Smooth muscle cell (in vitro differentiated cells): ENCODE data around the gene C17orf67. TPM values are rescaled to one million over a fixed set of nuclear protein-coding genes. Genes with fewer than 3 reads are reported as not detected.

Source experiments
- DNase-seq: peaks from one replicate; lab custom pipeline; 2025; ENCODE audit not compliant: unreplicated experiment; lab: John Stamatoyannopoulos, UW
- H2AFZ ChIP-seq: fragments of 200-600 bp; sonication (generic); 2 replicates; pipeline ENCODE4 v1.6.0; 2016; ENCODE audit warnings: antibody characterized with exemption, low read depth, mild to moderate bottlenecking
- H3F3A ChIP-seq: fragments of 200-600 bp; sonication (generic); 2 replicates; pipeline ENCODE4 v1.6.0; 2017; ENCODE audit warnings: antibody characterized with exemption, low read depth
- H3K27ac ChIP-seq: fragments of 200-600 bp; sonication (generic); 2 replicates; pipeline ENCODE4 v1.5.1; 2016; ENCODE audit warnings: low read depth, mild to moderate bottlenecking
- H3K27me3 ChIP-seq: fragments of 200-600 bp; sonication (generic); 2 replicates; pipeline ENCODE4 v1.6.1; 2016; ENCODE audit warnings: low read depth, mild to moderate bottlenecking
- H3K36me3 ChIP-seq: fragments of 200-600 bp; sonication (generic); 2 replicates; pipeline ENCODE4 v1.5.1; 2016; ENCODE audit warnings: low read depth
- H3K4me1 ChIP-seq: fragments of 200-600 bp; sonication (generic); 2 replicates; pipeline ENCODE4 v1.5.1; 2016; ENCODE audit warnings: low read depth
- H3K4me2 ChIP-seq: fragments of 200-600 bp; sonication (generic); 2 replicates; pipeline ENCODE4 v1.6.0; 2016; ENCODE audit warnings: mild to moderate bottlenecking
- H3K4me3 ChIP-seq: fragments of 200-600 bp; sonication (generic); 2 replicates; pipeline ENCODE4 v1.5.1; 2016; ENCODE audit warnings: mild to moderate bottlenecking
- H3K79me2 ChIP-seq: fragments of 200-600 bp; sonication (generic); 2 replicates; pipeline ENCODE4 v1.6.0; 2016; ENCODE audit warnings: low read depth, mild to moderate bottlenecking
- H3K9ac ChIP-seq: fragments of 200-600 bp; sonication (generic); 2 replicates; pipeline ENCODE4 v1.6.0; 2016; ENCODE audit warnings: low read depth
- H3K9me3 ChIP-seq: fragments of 200-600 bp; sonication (generic); replicated peaks from 2 replicates; pipeline ENCODE4 v1.5.1; 2016; ENCODE audit warnings: low read depth
- H4K20me1 ChIP-seq: fragments of 200-600 bp; sonication (generic); 2 replicates; pipeline ENCODE4 v1.6.0; 2016; ENCODE audit warnings: low read depth
- WGBS: methylation state at CpG from one replicate; pipeline ENCODE4 v1.1.7; 2016; ENCODE audit warnings: low lambda C conversion rate; 5-methylcytosine and 5-hydroxymethylcytosine counted together
- polyA plus RNA-seq: library from polyadenylated mRNA; unstranded; fragments of >200 nt; fragmentation: Nextera tagmentation; extraction: Ambion mirVana; gene quantifications from 2 replicates; pipeline ENCODE4 v1.2.1, GENCODE V29; 2016
- total RNA-seq: library from RNA; depleted of rRNA; stranded (reverse); fragments of >200 nt; gene quantifications from 2 replicates; pipeline ENCODE4 v1.2.3, GENCODE V29; 2014
- TF ChIP-seq, protein P1 (sequence below): fragments of 200-600 bp; sonication (generic); IDR thresholded peaks from 2 replicates; pipeline ENCODE4 v1.5.1; 2017; ENCODE audit warnings: borderline replicate concordance, mild to moderate bottlenecking, antibody characterized with exemption; ENCODE audit not compliant: insufficient read depth, poor library complexity, severe bottlenecking

The C17orf67 gene
- total and polyA plus RNA-seq, 2 experiments from 2014 or later = 0.47 TPM; not detected in 1

GRCh38 chr17:56809106-56809819 is 24.5 kb downstream of the C17orf67 start:
- Histone ChIP-seq H3K27ac (no peak overlapping the region), H3K4me3 (no peak overlapping the region), H3K9ac (no peak overlapping the region), H3K36me3 (no peaks in the 10 kb centered on the region), H3K27me3 (no peaks in the 10 kb centered on the region), H3K4me2 (no peak overlapping the region), H3F3A (no peaks in the 10 kb centered on the region), H2AFZ (no peak overlapping the region), H3K79me2 (no peaks in the 10 kb centered on the region), H3K4me1 (no peaks in the 10 kb centered on the region), H3K9me3 (no peaks in the 10 kb centered on the region), H4K20me1 (no peaks in the 10 kb centered on the region)
- 95% methylated on average over 7 of the region's 9 CpGs for WGBS
- TF ChIP-seq, protein P1, sequence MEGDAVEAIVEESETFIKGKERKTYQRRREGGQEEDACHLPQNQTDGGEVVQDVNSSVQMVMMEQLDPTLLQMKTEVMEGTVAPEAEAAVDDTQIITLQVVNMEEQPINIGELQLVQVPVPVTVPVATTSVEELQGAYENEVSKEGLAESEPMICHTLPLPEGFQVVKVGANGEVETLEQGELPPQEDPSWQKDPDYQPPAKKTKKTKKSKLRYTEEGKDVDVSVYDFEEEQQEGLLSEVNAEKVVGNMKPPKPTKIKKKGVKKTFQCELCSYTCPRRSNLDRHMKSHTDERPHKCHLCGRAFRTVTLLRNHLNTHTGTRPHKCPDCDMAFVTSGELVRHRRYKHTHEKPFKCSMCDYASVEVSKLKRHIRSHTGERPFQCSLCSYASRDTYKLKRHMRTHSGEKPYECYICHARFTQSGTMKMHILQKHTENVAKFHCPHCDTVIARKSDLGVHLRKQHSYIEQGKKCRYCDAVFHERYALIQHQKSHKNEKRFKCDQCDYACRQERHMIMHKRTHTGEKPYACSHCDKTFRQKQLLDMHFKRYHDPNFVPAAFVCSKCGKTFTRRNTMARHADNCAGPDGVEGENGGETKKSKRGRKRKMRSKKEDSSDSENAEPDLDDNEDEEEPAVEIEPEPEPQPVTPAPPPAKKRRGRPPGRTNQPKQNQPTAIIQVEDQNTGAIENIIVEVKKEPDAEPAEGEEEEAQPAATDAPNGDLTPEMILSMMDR = no peak
- no peak for DNase-seq

- H3F3A ChIP-seq = no peaks in the 10 kb centered on the region
- WGBS = 89% methylated on average over 3 of the region's 3 CpGs
- no peaks in the 10 kb centered on the region for H3K4me1 ChIP-seq
- H3K36me3 ChIP-seq = no peaks in the 10 kb centered on the region
- DNase-seq = no peak
- no peak overlapping the region for H3K9ac ChIP-seq
- H3K4me2 ChIP-seq = no peak overlapping the region
- no peaks in the 10 kb centered on the region for H3K27me3 ChIP-seq
- H2AFZ ChIP-seq = no peak overlapping the region
- TF ChIP-seq, protein P1 = no peak
- no peak overlapping the region for H3K27ac ChIP-seq
- no peaks in the 10 kb centered on the region for H4K20me1 ChIP-seq
- H3K79me2 ChIP-seq = no peaks in the 10 kb centered on the region
- no peaks in the 10 kb centered on the region for H3K9me3 ChIP-seq
- H3K4me3 ChIP-seq = no peak overlapping the region
Observed at GRCh38 chr17:56808503-56808902, 25.2 kb downstream of the C17orf67 start.

DNA sequence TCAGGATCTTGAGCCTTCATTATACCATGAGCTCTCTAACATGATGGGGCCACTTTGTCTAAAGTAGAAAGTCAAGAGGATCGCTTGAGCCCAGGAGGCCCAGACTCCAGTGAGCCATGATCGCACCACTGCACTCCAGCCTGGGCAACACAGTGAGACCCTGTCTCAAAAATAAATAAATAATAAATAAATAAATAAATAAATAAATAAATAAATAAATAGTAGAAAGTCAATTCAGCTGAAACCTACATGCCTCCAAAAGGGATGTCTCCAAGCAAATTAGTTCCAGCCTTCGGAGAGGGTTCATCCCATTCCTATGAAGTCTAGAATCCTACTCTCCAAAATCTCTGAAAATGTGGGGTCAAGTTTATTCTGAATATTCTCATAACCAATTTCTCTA is 26.0 kb downstream of the C17orf67 start:
- H4K20me1 ChIP-seq = no peaks in the 10 kb centered on the region
- no peaks in the 10 kb centered on the region for H3K79me2 ChIP-seq
- no peak overlapping the region for H3K4me3 ChIP-seq
- H2AFZ ChIP-seq = no peak overlapping the region
- no peak overlapping the region for H3K27ac ChIP-seq
- H3K4me1 ChIP-seq = no peaks in the 10 kb centered on the region
- no peaks in the 10 kb centered on the region for H3K9me3 ChIP-seq
- DNase-seq = no peak
- 96% methylated on average over 3 of the region's 3 CpGs for WGBS
- no peak overlapping the region for H3K9ac ChIP-seq
- H3K27me3 ChIP-seq = no peaks in the 10 kb centered on the region
- no peaks in the 10 kb centered on the region for H3F3A ChIP-seq
- no peaks in the 10 kb centered on the region for H3K36me3 ChIP-seq
- TF ChIP-seq, protein P1 = no peak
- no peak overlapping the region for H3K4me2 ChIP-seq

DNA sequence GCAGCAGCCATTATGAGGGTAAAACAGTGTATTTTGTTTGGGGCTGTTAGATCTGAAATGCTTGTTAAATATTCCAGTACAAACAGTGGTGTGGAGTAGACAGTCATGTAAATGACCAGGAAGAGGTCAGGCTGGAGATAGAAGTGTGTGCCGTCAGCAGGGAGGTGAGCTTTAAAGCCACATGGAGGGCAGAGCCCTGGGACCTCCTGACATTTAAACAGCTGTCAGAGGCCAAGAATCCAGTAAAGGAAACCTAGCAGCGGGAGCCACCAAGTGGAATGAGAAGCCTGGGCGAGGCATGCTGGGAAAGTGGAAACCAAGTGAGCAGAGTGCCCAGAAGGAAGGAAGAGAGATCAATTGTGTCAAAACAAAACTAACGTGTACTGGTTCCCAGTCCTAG is 26.8 kb downstream of the C17orf67 start:
- H2AFZ ChIP-seq = no peak overlapping the region
- no peaks in the 10 kb centered on the region for H4K20me1 ChIP-seq
- 83% methylated on average over 4 of the region's 4 CpGs for WGBS
- no peak for DNase-seq
- no peaks in the 10 kb centered on the region for H3K79me2 ChIP-seq
- H3K9me3 ChIP-seq = no peaks in the 10 kb centered on the region
- no peaks in the 10 kb centered on the region for H3F3A ChIP-seq
- TF ChIP-seq, protein P1 = no peak
- no peak overlapping the region for H3K4me3 ChIP-seq
- H3K27ac ChIP-seq = no peak overlapping the region
- H3K4me1 ChIP-seq = no peaks in the 10 kb centered on the region
- H3K9ac ChIP-seq = no peak overlapping the region
- no peak overlapping the region for H3K4me2 ChIP-seq
- H3K36me3 ChIP-seq = no peaks in the 10 kb centered on the region
- H3K27me3 ChIP-seq = no peaks in the 10 kb centered on the region
